Stimulated activated CD4-positive, alpha-beta T cell treated with anti-CD3 and anti-CD28 coated beads, Interleukin-12 subunit alpha, Interleukin-12 subunit beta, amount 100 ng/mL, for 24 hours (primary cell): ENCODE data around the gene AZU1.

ENCODE experiments used
- DNase-seq, 2 experiments: peaks; one replicate each; pipeline ENCODE4 v3.0.0-alpha.2; 2020; ENCODE audit warnings: low read depth in 2 of 2

Gene AZU1

GRCh38 chr19:854549-854948 lies 26.9 kb downstream of the AZU1 start:
- DNase-seq = no peak

GRCh38 chr19:855142-855541 lies 27.5 kb downstream of the AZU1 start:
- DNase-seq = no peak

- DNase-seq = no peak
Measured at GRCh38 chr19:855566-856120, 28.0 kb downstream of the AZU1 start.

- DNase-seq = no peak
Measured at GRCh38 chr19:858284-858683, 30.6 kb downstream of the AZU1 start.

GRCh38 chr19:858868-859843 lies 31.5 kb downstream of the AZU1 start, which contains the start of gene CFD:
CFD (plus strand) TSS chr19:859664; CDS start chr19:859690, 26 bp downstream.
- DNase-seq = no peak

GRCh38 chr19:861141-861755 lies 33.6 kb downstream of the AZU1 start:
- DNase-seq = no peak

- peak; percentile 33 to 59 for DNase-seq
Measured at GRCh38 chr19:861756-862580, 34.3 kb downstream of the AZU1 start.

GRCh38 chr19:862581-863314 lies 35.1 kb downstream of the AZU1 start:
- DNase-seq = peak; percentile 47 to 73

- no peak for DNase-seq
Measured at GRCh38 chr19:863315-863620, 35.6 kb downstream of the AZU1 start.

GRCh38 chr19:866769-867300 lies 39.2 kb downstream of the AZU1 start:
- no peak for DNase-seq

GRCh38 chr19:867301-867793 lies 39.7 kb downstream of the AZU1 start:
- no peak for DNase-seq

GRCh38 chr19:867855-868457 lies 40.3 kb downstream of the AZU1 start:
- no peak for DNase-seq

GRCh38 chr19:868458-869244 lies 41.0 kb downstream of the AZU1 start:
- DNase-seq = no peak

GRCh38 chr19:869245-870177 lies 41.9 kb downstream of the AZU1 start:
- DNase-seq = no peak

GRCh38 chr19:870314-870713 lies 42.7 kb downstream of the AZU1 start:
- DNase-seq = no peak

GRCh38 chr19:870963-871401 lies 43.3 kb downstream of the AZU1 start:
- no peak for DNase-seq

GRCh38 chr19:871446-872265 lies 44.0 kb downstream of the AZU1 start:
- DNase-seq = no peak
